GM19395 (cell line): ENCODE data around the gene ZMIZ1.

Experiments used
- ATAC-seq: cut with Tn5 transposase; IDR thresholded peaks from one replicate; pipeline ENCODE4 v1.9.1; 2021; ENCODE audit warnings: mild to moderate bottlenecking, moderate library complexity; ENCODE audit not compliant: unreplicated experiment

Gene ZMIZ1

DNA sequence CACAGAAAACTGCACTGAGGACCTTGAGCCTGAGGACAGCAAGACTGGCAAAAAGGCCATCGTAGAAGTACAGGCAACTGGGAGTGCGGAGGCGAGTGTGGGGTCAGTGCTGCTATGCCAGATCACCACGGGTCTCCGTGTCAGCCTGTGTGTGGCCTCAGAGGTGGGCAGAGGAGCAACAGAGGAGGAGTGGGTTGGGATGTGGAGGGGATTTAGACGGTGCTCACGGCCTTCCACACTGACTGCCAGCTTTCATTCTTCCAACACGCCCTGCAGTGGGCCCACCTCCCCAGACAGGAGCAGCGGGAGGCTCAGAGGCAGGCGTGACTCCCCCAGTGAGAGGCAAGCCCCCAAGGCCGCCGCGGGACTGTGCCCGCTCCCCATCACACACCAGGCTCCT is 17.0 kb upstream of the ZMIZ1 start:
- no peak for ATAC-seq

DNA sequence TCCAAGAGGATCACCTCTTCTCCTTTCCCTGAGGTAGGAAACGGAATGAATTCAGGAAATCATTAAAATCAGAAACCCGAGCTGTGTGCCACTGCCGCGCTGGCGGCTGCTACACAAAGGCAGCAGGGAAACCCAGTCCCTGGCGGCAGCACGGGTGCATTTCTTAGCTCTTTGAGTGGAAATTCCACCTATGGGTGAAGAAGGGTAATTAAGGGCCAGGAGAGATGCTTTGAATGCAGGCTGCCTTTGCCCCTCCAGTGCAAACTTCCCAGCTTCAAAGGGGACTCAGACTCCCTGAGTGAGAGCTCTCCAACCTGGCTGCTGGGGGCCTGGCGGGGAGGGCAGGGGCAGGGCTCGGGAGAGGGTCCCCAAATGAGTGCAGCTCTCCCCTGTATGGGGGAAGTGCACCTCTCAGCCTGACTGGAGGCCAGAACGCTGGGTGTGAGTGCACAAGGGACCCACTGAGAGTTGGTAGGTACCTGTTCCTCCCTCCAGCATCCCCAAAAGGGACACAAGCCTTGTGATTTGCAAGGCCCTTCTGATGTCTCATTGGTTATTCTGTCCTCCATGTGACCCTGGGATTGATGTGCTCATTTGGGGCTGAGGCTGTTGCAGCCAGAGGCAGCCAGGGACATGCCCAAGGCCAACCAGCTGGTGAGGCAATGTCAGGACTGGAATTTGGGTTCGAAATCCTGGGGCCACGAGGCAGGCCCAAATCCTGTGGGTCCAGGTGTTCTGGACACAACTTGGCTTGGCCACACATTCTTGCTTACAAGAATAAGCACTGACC is 16.3 kb upstream of the ZMIZ1 start:
- ATAC-seq = no peak

DNA sequence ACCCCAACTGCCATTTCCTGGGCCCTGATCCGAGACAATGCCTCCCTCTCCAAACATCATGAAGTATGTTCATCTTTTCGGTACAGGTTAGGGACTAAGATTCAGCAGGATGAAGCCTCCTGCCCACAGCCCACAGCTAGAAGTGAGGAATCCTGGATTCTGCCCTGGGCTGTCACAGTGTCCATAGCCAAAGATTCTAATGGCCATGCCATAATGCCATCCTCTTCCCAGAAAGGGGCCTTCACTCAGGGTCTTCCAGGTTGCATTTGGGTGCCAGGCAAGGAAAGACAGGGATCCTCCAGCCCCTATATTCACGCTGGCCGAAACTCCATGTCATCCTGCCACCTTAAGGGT is 15.7 kb upstream of the ZMIZ1 start:
- no peak for ATAC-seq

DNA sequence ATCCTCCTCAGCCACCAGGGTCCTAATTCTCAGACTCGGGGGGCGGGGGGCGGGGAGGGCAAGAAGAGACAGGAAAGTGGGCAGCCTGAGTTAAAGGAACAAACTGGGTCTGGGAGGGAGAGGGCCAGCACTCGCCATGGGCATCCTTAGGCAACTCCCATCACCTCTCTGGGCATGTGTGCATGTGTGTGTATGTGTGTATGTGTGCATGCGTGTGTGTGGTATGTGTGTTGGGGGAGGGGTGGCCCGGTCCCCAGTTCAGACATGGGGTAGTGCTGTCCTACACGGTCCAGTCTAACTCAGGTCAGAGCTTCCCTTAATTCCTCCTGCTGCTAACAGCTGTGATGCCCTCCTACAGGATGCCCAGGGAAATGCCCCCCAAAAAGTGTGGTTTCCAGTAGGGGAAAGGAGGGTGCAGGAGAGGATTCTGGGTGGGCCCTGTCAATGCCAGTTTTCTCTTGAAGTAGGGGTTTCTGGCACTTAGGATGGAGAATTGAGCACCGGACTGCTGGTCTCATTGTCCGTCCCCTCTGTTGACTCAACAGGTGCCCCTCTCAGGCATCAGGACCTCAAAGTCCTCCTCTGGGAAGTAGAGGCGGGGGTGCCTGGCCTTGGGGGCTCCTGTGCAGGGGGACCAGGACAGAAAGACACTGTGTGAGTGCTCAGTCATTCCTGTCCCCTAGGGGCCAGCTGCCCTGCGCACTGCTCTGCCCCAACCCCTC is 15.1 kb upstream of the ZMIZ1 start:
- ATAC-seq = no peak

DNA sequence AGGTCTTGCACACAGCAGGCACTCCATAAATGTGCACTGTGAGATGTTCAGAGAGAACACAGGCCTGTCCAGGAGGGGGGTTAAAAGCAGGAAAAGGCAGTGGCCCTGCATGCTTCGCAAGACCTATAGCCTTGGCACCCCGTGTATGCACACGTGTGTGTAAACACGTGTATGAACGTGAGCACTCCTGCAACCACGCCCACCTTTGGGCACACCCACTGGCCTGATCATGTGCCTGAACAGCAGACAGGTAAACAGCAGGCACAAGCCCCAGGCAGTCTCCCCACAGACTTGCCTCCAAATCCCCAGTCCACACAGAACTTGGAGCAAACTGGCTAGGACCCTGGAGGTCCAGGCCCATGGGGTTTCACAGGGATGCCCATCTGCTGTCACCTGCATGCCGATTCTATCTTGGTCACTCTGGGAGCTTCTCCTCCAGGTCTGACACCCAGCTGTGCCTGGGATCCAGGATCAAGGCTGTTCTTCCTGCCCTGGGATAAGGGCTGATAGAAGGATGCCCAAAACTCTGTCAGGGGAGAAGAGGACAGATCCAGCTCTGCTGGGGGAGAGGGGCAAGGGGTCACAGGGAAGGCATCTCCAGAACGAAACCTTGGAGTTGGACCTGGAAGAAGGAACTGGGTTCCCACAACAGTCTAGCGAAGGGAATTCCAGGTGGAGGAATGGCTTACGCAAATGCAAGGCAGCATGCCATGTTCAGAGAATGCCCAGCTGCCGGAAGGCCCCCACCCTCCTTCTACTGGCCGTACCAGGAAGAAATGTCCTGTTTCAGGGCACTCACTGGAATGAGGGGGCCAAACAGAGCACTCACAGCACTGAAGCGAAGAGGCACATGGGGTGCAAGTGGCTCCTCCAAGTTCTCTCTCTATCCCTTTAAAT is 14.3 kb upstream of the ZMIZ1 start:
- ATAC-seq = no peak

DNA sequence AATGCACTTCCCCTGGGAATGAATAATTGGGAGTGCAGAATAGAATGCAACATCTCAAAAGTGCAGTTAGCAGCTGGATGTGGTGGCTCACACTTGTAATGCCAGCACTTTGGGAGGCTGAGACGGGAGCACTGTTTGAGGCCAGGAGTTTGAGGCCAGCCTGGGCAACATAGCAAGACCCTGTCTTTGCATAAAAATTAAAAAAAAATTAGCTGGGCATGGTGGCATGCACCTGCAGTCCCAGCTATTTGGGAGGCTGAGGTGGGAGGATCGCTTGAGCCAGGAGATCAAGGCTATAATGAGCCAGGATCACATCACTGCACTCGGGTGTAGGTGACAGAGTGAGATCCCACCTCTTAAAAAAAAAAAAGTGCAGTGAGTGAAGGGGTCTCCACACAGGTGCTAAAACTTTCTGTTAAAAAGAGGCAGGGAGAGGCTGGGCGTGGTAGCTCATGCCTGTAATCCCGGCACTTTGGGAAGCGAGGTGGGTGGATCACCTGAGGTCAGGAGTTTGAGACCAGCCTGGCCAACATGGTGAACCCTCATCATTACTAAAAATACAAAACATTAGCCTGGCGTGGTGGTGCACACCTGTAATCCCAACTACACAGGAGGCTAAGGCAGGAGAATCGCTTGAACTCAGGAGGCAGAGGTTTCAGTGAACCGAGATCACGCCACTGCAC is 13.5 kb upstream of the ZMIZ1 start:
- ATAC-seq = no peak

DNA sequence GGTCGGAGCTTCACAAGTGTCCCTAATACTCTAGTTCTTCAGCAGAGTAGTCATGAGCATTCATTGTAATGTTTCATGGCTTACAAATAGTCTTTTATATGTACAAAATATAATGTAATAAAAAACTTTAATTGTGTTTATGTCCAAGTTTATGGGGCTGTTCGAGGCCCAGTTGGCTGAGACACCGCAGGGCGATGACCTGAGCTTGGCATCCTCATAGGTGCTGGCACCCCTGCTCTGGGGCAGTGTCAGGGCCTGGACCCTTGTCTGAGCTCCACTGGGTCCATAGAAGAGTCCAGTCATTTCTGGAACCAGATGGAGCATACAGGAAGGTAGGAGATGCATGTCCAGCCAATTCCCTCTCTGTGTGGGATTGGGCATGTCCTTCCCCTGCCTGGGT is 12.9 kb upstream of the ZMIZ1 start:
- no peak for ATAC-seq

DNA sequence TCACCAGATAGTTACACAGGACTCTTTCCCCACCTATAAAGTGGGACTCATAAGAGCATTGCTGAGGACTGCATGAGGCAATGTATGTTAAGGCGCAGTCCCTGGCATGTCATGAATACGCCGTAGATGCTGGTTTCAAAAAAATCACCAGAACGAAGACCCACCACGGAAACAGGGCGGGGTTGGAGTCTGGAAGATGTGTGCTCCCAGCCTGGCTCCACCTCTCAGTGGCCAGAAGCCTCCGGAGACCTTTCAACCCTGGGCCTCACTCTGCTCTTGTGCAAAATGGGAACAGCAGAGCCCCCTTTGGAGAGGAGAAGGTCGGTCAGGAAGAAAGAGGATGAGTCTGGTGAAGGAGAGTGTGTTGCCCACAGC is 12.4 kb upstream of the ZMIZ1 start:
- no peak for ATAC-seq

DNA sequence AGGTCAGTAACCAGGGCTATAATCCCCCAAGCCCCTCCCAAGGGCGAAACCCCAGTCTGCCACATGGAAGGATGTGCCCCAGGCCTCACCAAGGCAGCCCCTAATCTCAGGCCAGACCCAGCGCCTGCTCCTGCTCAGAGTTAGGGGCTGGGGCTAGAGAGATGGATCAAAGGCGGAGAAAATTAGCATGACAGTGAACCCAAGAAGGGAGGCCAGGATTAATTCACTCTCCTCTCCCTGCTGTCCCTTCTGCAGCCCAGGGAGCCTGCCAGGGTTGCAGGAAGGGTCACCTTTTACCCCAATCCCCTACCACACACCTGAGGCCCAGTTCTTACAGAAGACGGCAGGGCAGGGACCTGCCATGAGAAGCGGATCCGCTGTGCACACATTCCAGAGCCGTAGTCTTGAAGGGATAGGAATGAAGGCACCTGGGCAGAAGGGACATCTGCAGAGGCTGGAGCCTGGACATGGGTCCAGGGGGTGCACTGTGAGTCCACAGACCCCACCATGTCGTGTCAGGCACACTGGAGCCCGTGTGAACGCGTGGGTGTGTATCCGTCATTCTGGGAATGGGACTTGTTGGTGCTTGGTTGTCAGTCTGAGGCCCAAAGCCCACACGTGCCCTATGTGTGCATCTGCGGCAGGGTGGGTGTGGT is 11.9 kb upstream of the ZMIZ1 start:
- no peak for ATAC-seq

DNA sequence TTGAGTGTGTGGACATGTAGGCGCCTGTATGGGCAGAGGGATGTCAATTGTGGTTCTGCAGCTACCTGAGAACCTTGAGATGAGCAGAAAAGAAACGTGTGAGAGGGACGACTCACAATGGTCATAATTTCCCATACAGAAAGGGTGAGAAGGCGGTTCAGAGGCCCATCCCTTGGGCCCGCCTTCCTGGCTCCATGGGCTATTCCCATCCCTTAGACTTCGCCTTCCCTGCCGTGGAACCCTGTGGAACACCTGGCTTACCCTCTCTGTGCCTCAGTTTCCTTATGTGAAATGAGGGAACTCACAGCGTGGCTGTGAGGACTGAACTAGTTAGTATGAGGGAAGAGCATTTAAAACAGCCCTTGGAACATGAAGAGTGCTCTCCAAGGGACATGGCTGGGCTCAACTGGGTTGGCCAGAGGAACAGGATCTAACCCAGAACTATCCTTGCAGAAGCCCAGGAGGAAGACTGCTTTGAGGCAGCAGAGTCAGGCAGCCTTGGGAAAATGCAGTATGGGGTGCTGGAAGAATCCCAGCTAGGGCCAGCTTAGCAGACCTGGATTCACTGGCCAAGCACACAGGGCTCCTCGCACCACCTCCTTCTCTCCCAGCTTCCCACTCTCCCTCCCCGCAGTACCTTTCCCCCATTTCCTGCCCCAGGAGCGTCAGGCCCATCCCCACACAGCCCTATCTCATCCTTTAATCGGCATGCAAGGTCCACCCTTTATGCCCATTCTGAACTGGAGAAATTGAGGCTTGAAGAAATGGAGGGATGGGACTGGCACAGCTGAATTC is 11.1 kb upstream of the ZMIZ1 start:
- no peak for ATAC-seq

DNA sequence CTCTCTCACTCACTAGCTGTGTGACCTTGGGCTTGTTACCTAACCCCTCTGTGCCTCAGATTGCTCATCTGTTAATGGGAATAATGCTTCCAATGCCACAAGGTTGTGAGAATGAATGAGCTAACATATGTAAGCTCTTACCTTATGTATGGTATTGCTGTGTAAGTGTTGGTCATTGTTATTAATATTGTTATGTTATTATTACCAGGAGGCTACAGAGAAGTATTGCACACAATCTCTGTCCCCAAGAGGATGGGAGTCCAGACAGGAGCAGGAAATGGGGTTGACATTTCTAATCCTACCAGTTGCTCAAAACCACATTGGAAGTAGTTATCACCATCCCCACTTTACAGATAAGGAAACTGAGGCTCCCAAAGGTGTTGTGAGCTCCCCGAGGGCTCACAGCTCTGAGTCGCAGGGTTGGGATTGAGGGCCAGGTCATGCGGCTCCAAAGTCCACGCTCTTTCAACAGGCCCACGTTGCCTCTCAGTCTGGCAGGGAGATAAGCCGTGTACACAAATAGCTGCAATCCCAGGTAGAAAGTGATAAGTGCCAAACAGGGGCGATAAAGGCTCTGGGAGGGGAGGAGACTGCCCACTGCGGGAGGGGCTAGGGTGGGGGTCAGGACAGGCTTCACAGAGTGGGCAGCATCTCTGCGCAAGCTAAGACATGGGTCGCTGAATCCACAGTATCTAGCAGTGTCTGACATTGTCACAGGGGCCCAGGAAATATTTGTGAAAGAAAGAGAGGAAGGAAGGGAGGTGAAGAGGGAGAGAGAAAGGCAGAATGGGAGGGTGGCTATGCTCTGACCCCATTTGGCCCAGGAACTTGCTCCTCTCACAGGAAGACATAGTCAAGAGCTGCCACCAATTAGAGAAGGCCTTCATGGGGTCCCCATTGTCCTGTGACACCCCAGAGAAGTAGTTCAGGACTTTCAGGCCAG is 9.6 kb upstream of the ZMIZ1 start:
- no peak for ATAC-seq

DNA sequence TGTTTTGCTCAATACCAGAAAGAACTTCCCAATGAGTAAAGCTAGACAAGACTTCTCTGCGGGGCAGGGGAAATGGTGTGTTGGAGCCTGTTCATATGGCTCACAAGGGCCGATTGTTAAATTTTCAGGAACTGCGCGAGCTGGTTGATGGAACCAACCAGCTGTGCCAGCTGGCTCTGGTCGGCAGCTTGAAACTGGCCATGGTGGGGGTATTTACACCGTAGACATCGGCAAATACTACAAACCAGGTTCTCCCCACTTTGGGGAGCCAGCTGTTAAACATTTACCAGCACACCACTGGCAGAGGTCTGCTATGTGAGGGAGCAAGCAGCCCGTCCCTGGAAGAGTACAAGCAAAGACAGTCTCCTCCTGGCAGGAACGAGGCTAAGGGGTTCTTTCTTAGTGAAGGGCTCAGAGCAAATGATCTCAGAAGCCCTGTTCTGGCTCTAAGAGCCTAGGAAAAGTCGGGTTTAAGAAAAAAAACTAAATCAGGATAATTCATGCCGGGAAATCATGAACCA is 8.8 kb upstream of the ZMIZ1 start:
- ATAC-seq = no peak

DNA sequence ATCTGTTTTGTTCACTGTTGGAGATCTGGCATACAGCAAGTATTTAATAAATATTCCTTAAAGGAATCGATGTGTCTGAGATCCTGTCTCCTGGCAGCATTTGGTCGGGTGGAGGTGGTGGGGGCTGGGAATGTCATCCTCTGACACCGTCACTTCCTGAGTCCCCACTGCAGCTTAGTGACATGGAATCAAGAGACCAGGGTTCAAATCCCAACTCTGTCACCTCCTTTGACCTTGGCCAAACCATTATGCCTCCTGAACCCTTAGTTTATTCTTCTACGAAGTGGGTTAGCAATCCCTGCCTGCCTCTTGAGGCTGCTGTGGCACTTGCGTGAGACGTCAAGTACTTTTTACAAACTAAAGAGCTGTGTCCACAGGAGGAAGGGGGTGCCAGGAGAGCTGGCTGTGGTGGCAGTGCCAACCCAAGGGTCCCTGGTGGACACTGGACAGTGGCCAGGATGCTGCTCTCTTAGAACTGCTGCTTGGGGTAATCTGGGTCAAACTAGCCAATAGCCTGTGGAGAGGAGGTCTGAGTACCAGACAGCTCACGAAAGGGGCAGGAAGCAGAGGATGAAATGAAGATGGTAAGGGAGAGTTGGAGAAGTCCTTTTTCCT is 8.0 kb upstream of the ZMIZ1 start:
- no peak for ATAC-seq

DNA sequence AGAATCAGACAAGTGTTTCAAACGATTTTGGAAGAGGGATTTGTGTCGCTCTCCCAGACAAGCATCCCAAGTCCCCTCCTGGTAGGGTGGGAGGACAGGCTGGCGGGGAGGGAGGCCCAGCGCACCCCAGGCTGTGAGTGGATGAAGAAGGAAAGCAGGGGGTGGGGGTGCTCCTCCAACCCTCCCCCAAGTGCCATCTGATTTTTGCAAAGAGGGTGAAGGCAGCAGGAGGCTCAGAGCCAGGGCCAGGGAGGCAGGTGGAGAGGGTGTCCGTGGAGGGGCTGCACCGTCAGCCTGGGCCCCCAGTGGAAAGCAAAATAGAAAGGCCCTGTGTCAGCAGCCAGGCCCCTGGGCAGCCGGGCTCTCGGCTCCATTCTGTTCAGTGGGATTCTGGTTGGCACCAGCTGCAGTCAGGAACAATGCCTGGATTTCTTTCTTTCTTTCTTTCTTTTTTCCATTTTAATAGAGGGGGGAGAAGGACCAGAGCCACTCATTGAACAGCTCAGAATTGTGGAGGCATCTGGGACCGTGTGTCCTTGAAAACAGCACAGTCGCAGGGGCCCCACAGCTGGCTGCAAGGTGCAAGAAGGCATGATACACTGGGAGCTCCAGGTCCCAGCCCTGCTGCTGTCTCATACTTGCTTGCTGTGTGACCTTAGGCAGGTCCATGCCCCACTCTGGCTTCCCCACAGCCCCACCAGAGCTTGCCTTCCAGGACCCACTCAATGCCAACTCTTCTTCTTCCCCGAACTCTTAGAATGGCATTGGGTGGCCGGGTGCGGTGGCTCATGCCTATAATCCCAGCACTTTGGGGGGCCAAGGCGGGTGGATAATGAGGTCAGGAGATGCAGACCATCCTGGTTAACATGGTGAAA is 7.1 kb upstream of the ZMIZ1 start:
- ATAC-seq = no peak

DNA sequence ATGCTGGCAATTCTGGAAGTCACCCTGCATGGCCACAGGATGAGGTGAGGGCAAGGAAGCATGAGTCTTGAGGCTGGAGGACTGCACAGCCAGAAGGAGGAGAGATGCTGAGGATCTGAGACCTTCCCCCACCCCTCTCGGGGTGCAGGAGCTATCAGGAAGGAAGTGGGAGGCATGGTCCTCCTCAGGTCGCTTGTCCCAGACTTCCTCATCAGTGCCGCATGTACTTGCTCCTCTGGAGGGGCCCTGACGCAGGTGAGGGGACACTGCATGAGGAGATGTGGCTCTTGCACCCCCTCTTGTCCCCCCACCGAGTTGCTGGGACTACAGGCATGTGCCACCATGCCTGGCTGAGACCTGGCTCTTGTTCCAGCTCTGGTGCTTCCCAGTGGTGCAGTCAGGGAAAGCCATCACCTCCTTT is 5.7 kb upstream of the ZMIZ1 start:
- ATAC-seq = no peak

DNA sequence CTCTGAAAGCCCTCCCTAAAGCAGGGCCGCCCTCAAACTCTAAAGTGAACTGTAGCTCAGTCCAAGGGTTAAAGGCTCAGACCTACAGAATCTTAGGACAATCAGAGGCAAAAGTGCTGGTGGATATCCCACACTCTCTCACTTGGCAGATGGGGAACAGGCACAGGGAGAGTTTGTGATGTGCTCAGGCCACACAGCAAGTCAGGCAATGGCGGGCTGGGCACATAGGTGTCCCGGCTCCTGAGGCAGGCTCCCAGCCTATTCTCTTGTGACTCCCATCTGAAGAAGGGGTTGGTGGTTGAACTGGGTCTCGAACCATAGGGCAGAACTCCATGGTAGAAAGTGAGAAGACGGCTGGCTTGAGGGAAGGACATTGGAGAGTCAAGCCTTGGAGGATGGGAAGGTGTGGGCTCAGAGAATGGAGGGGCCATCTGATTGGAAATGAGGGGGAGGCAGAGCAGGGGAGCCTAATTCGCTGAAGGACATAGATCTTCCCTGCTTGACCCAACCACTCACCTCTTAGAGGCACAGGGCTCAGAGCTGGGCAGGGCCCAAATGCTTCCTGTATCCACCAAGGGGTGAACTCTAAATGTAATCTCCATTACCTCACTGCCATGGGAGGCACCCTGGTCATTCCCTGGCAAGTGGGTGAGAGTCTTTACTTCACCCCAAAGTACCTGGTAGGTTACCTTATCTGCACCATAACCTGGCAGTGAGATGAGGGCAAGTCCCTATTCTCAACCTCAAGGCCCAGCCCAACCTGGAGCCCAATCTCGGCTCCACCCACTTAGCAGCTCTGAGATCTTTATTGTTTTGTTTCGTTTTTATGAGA is 4.9 kb upstream of the ZMIZ1 start:
- ATAC-seq = no peak
